Loucy (cell line): Measurements from ENCODE around the gene HOXA2.

ENCODE experiments used
- CTCF ChIP-seq: fragments of 200-600 bp; sonication (generic); conservative IDR thresholded peaks from 2 replicates; pipeline ENCODE4 v1.5.1; 2014; ENCODE audit warnings: mild to moderate bottlenecking, antibody characterized with exemption, low read length
- EZH2phosphoT487 ChIP-seq: fragments of 200-600 bp; IDR thresholded peaks from 2 replicates; pipeline ENCODE4 v1.6.1; 2018; ENCODE audit warnings: antibody characterized with exemption, mild to moderate bottlenecking, moderate library complexity, borderline replicate concordance

GRCh38 chr7:27125986-27126394 is 23.5 kb upstream of the HOXA2 start:
- TF ChIP-seq CTCF (no peak), EZH2phosphoT487 (no peak)
